K562 (cell line): ENCODE measurements around the gene BMPER. TPM values are rescaled to one million over a fixed set of nuclear protein-coding genes. Genes with fewer than 3 reads are reported as not detected.

ENCODE experiments used
- ATAC-seq: fragments of 200-7000 bp; cut with Tn5 transposase; 3 replicates; pipeline ENCODE4 v1.9.1; 2020; ENCODE audit warnings: moderate library complexity
- BruUV-seq: library from RNA; stranded (reverse); fragments of 400-500 nt; replicated peaks from 2 replicates; lab custom pipeline; 2021; lab: Mats Ljungman, UMichigan
- CTCF ChIA-PET: fragments of 300-600 bp; formaldehyde crosslinking; extraction: SDS; loops from one replicate; lab custom pipeline; 2021; ENCODE audit warnings: low intra/inter-chr PET ratio; lab: Yijun Ruan, JAX
- POLR2A ChIA-PET: fragments of 300-600, 350-650 bp; sonication (Branson Sonifier 250); formaldehyde crosslinking; extraction: SDS; loops from one replicate; lab custom pipeline; 2021; ENCODE audit warnings: antibody characterized with exemption, inconsistent platforms; lab: Yijun Ruan, JAX
- DNase-seq, 4 experiments: peaks; one replicate each; pipeline versions ENCODE4 v3.0.0 to v3.0.0-alpha.2; 2011 to 2018; ENCODE audit warnings: low spot score in 3 of 4, mixed read lengths in 3 of 4; ENCODE audit errors: extremely low read depth in 1 of 4
- FAIRE-seq: peaks from 2 replicates; lab custom pipeline; 2011; peaks lifted over from hg19 to GRCh38; lab: Jason Lieb, UNC
- H2AFZ ChIP-seq: 2 replicates; pipeline ENCODE4 v1.6.0; 2011; ENCODE audit warnings: low read depth, low read length, control low read depth, inconsistent platforms
- H3K27ac ChIP-seq: fragments of 200-600 bp; 3 replicates; pipeline ENCODE4 v1.8.0; 2011; ENCODE audit warnings: low read depth, mild to moderate bottlenecking, control low read depth, inconsistent platforms, low read length, moderate library complexity, mixed read lengths; ENCODE audit errors: extremely low read depth
- H3K27me3 ChIP-seq, 2 experiments: fragments of 300-600 bp in 1 of 2; 2 replicates in 1 of 2; 3 replicates in 1 of 2; pipeline versions ENCODE4 v1.6.0 to v1.8.0; 2011; ENCODE audit warnings: inconsistent platforms in 2 of 2, low read length in 2 of 2, mild to moderate bottlenecking in 1 of 2, mixed read lengths in 1 of 2, moderate library complexity in 1 of 2; ENCODE audit not compliant: control insufficient read depth in 2 of 2, insufficient read depth in 2 of 2
- H3K36me3 ChIP-seq: fragments of 300-600 bp; 3 replicates; pipeline ENCODE4 v1.8.0; 2011; ENCODE audit warnings: mild to moderate bottlenecking, low read length, inconsistent platforms; ENCODE audit not compliant: control insufficient read depth, insufficient read depth
- H3K4me1 ChIP-seq, 2 experiments: fragments of 200-600 bp in 1 of 2; replicated peaks in 1 of 2; 2 replicates in 1 of 2; 3 replicates in 1 of 2; pipeline versions ENCODE4 v1.5.1 to v1.8.0; 2011; ENCODE audit warnings: inconsistent platforms in 2 of 2, low read length in 2 of 2, mild to moderate bottlenecking in 1 of 2, mixed read lengths in 1 of 2, moderate library complexity in 1 of 2; ENCODE audit not compliant: control insufficient read depth in 2 of 2, insufficient read depth in 2 of 2
- H3K4me2 ChIP-seq: 2 replicates; pipeline ENCODE4 v1.6.1; 2011; ENCODE audit warnings: low read length, control low read depth, inconsistent platforms, mixed read lengths; ENCODE audit not compliant: insufficient read depth
- H3K4me3 ChIP-seq: fragments of 200-600 bp; sonication (generic), shearing (Covaris generic); 2 replicates; pipeline ENCODE4 v1.5.1; 2016; ENCODE audit warnings: control low read depth, inconsistent platforms
- H3K79me2 ChIP-seq: fragments of 200-600 bp; 3 replicates; pipeline ENCODE4 v1.8.0; 2011; ENCODE audit warnings: low read length, inconsistent platforms; ENCODE audit not compliant: control insufficient read depth, insufficient read depth
- H3K9ac ChIP-seq, 2 experiments: 2 replicates each; pipeline versions ENCODE4 v1.6.0 to v1.6.1; 2011; ENCODE audit warnings: low read depth in 2 of 2, low read length in 2 of 2, control low read depth in 1 of 2, inconsistent platforms in 1 of 2, mild to moderate bottlenecking in 1 of 2, mixed read lengths in 1 of 2; ENCODE audit not compliant: insufficient read depth in 1 of 2
- H3K9me1 ChIP-seq: one replicate; pipeline ENCODE4 v1.6.0; 2011; ENCODE audit warnings: inconsistent platforms, mild to moderate bottlenecking, low read length, moderate library complexity; ENCODE audit not compliant: control insufficient read depth, insufficient read depth
- H3K9me3 ChIP-seq: replicated peaks from 2 replicates; pipeline ENCODE4 v1.5.1; 2011; ENCODE audit warnings: low read depth, low read length, inconsistent platforms; ENCODE audit not compliant: control insufficient read depth, insufficient read depth
- H4K20me1 ChIP-seq: replicated peaks from 2 replicates; pipeline ENCODE4 v1.6.1; 2011; ENCODE audit warnings: low read length, inconsistent platforms, mixed read lengths; ENCODE audit not compliant: control insufficient read depth, insufficient read depth
- CGGBP1 ChIP-seq: fragments of 250-450 bp; sonication (Bioruptor Pico); IDR thresholded peaks from 2 replicates; pipeline ENCODE4 v1.9.0; 2021; ENCODE audit warnings: mild to moderate bottlenecking
- DLX4 ChIP-seq: fragments of 250-450 bp; sonication (Bioruptor Pico); IDR thresholded peaks from 2 replicates; pipeline ENCODE4 v1.6.1; 2021; ENCODE audit warnings: mild to moderate bottlenecking
- PRPF4 ChIP-seq: fragments of 200-400 bp; formaldehyde crosslinking; IDR thresholded peaks from one replicate; pipeline ENCODE4 v1.6.1; 2017; ENCODE audit warnings: low read length, low read depth, mild to moderate bottlenecking; ENCODE audit not compliant: insufficient read depth, poor library complexity, severe bottlenecking
- TCF15 ChIP-seq: fragments of 250-450 bp; sonication (Bioruptor Pico); IDR thresholded peaks from 2 replicates; pipeline ENCODE4 v1.8.0; 2022; ENCODE audit warnings: moderate library complexity, mild to moderate bottlenecking, inconsistent platforms
- UBTF ChIP-seq, 2 experiments: IDR thresholded peaks; 2 replicates each; pipeline ENCODE4 v1.6.1; 2012; ENCODE audit warnings: improper control_type of control experiment in 2 of 2, low read depth in 2 of 2, low read length in 2 of 2, borderline replicate concordance in 1 of 2
- XRCC4 ChIP-seq: IDR thresholded peaks from one replicate; pipeline ENCODE4 v1.6.1; 2011; ENCODE audit not compliant: insufficient read depth, insufficient read length; ENCODE audit errors: extremely low read depth
- ZNF696 ChIP-seq: fragments of 250-450 bp; sonication (Bioruptor Pico); conservative IDR thresholded peaks from 2 replicates; pipeline ENCODE4 v1.4.0; 2020; ENCODE audit warnings: mild to moderate bottlenecking, moderate library complexity
- ZNF79 ChIP-seq: fragments of 250-450 bp; sonication (Bioruptor Pico); IDR thresholded peaks from 2 replicates; pipeline ENCODE4 v1.4.0; 2020; ENCODE audit warnings: low read depth, mild to moderate bottlenecking, moderate library complexity
- WGBS: fragments of 100-300 bp; shearing (Covaris generic); methylation state at CpG from one replicate; pipeline ENCODE4 v1.1.6; 2016; ENCODE audit warnings: low coverage, mixed read lengths; ENCODE audit not compliant: insufficient coverage; ENCODE audit errors: missing lambda C conversion rate; 5-methylcytosine and 5-hydroxymethylcytosine counted together
- in situ Hi-C: fragments of 300-500 bp; cut with MboI; formaldehyde crosslinking; loops from 4 replicates; pipeline ENCODE4 v1.15.0; 2018; ENCODE audit warnings: inconsistent platforms, mixed read lengths
- intact Hi-C: fragments of 100-400 bp; cut with micrococcal nuclease; formaldehyde crosslinking; loops from 2 replicates; pipeline ENCODE4 v1.14.2; 2022
- polyA plus RNA-seq, 8 experiments: library from polyadenylated mRNA; depleted of rRNA in 4 of 8; stranded (reverse) in 5 of 8; unstranded in 3 of 8; fragments of >200 nt; fragmentation: Nextera tagmentation in 2 of 8; fragmentation: Illumina TruSeq in 1 of 8; extraction: Ambion mirVana in 2 of 8; extraction: Trizol in 1 of 8; gene quantifications; 2 replicates each; pipeline versions ENCODE4 v1.2.1 to v1.2.3, GENCODE V29; 2011 to 2014; ENCODE audit warnings: inconsistent platforms in 1 of 8, missing spikeins in 1 of 8
- total RNA-seq, 7 experiments: library from RNA; depleted of rRNA in 6 of 7; stranded (reverse); fragments of >200 nt in 6 of 7; fragmentation: Illumina TruSeq in 2 of 7; extraction: Trizol in 2 of 7; gene quantifications; 2 replicates each; pipeline versions ENCODE4 v1.2.1 to v1.2.3, GENCODE V29; 2011 to 2021; ENCODE audit warnings: low replicate concordance in 1 of 7

The BMPER gene
- total and polyA plus RNA-seq, 9 of the 15 experiments (the other 6 are each of a cell fraction or from before 2014, with no cell fraction given): not detected

GRCh38 chr7:34064519-34065158, 159.3 kb downstream of the BMPER start:
- H3K36me3 ChIP-seq: no peaks in the 10 kb centered on the region
- no peaks in the 10 kb centered on the region for H3K9me3 ChIP-seq
- TF ChIP-seq ZNF79 (no peak), XRCC4 (no peak), PRPF4 (no peak), DLX4 (no peak), ZNF696 (CRISPR knock-in tag) (no peak)
- ChIA-PET CTCF (no interaction called here), POLR2A (no interaction called here)
- no peak overlapping the region for H3K27ac ChIP-seq
- intact Hi-C loops: no loop called here
- FAIRE-seq (no peak), DNase-seq (no peak), ATAC-seq (no peak)
- H3K9me1 ChIP-seq: no peaks in the 10 kb centered on the region
- H2AFZ ChIP-seq: no peak overlapping the region
- no TSS peak for BruUV-seq
- no peak overlapping the region for H3K4me3 ChIP-seq
- H3K27me3 ChIP-seq: no peaks in the 10 kb centered on the region
- no peak overlapping the region for H3K9ac ChIP-seq
- H3K4me1 ChIP-seq: no peaks in the 10 kb centered on the region
- no peaks in the 10 kb centered on the region for H4K20me1 ChIP-seq
- no peaks in the 10 kb centered on the region for H3K79me2 ChIP-seq
- in situ Hi-C loops: no loop called here
- H3K4me2 ChIP-seq: no peak overlapping the region
- 1% methylated on average over 4 of the region's 4 CpGs for WGBS

- no peaks in the 10 kb centered on the region for H3K9me3 ChIP-seq
- no peaks in the 10 kb centered on the region for H3K36me3 ChIP-seq
- no peaks in the 10 kb centered on the region for H4K20me1 ChIP-seq
- no peak overlapping the region for H2AFZ ChIP-seq
- intact Hi-C loops (no loop called here), in situ Hi-C loops (no loop called here)
- DNase-seq: no peak
- no peak for TF ChIP-seq TCF15 (CRISPR knock-in tag)
- no peak for TF ChIP-seq UBTF (IDR thresholded peaks at IDR 0.05; ENCODE audit: borderline replicate concordance in 1 of 2, low read depth in 2 of 2, low read length in 2 of 2)
- TF ChIP-seq CGGBP1: no peak
- BruUV-seq: no TSS peak
- H3K79me2 ChIP-seq: no peaks in the 10 kb centered on the region
- no peaks in the 10 kb centered on the region for H3K9me1 ChIP-seq
- ChIA-PET POLR2A (no interaction called here), CTCF (no interaction called here)
- H3K4me3 ChIP-seq: no peak overlapping the region
- H3K27me3 ChIP-seq: no peaks in the 10 kb centered on the region
- WGBS: 0% methylated on average over 1 of the region's 1 CpG
- no peaks in the 10 kb centered on the region for H3K4me1 ChIP-seq
- FAIRE-seq: no peak
- H3K27ac ChIP-seq: no peak overlapping the region
- H3K9ac ChIP-seq: no peak overlapping the region
- no peak for ATAC-seq
- H3K4me2 ChIP-seq: no peak overlapping the region
Observed at GRCh38 chr7:34066411-34066810, 161.1 kb downstream of the BMPER start.
